Measurements from ENCODE around the gene LAMC3.
A peak's percentile ranks its signal among the peaks of the same experiment; 100 is the strongest.
"Not testable (repeated sequence)": the region's sequence is repeated elsewhere in the genome, so short reads cannot be mapped to it uniquely, and the experiment has no call there.

Gene LAMC3

DNA sequence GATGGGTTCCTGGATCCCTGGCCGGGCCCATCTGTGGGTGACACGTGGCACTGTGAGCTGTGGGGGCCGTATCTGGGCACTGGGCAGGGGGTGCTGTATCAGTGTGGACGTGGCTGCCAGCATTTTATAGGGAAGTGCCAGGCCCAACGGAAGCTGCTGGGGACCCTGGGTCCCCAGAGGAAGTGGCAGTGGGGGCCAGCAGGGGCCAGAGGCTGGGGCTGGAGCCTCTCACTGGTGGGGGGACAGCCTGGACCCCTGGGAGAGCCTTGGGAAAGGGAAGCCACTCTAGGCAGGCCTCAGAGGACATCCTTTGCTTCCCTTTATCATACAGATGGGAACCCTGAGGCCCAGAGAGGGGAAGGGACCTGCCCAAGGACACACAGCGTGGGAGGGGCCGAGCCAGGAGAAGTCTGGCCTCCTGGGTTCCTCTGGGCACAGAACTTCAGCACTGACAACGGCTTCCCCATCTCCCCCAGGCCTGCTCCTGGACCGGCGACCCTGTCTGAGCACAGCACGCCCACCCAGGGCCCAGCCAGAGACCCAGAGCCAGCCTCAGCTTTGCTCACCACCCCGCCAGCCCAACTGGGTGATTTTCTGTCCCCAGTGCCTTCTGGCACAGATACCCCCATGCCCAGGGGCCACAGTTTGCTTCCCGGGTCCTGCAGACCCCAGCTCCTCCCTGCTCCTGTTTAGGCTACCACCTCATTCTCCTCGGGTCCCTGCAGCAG, 15.5 kb upstream of the LAMC3 start:
- Mint-ChIP-seq H3K4me3 (no peak overlapping the region), H3K9me3 (no peaks in the 10 kb centered on the region), H3K27ac (no peak overlapping the region), H3K36me3 (ENCODE audit: low read depth) (no peaks in the 10 kb centered on the region), H3K27me3 (peaks cover 2% of the 10 kb centered on the region), H3K4me1 (no peaks in the 10 kb centered on the region)
- ATAC-seq (no peak), DNase-seq (no peak)

DNA sequence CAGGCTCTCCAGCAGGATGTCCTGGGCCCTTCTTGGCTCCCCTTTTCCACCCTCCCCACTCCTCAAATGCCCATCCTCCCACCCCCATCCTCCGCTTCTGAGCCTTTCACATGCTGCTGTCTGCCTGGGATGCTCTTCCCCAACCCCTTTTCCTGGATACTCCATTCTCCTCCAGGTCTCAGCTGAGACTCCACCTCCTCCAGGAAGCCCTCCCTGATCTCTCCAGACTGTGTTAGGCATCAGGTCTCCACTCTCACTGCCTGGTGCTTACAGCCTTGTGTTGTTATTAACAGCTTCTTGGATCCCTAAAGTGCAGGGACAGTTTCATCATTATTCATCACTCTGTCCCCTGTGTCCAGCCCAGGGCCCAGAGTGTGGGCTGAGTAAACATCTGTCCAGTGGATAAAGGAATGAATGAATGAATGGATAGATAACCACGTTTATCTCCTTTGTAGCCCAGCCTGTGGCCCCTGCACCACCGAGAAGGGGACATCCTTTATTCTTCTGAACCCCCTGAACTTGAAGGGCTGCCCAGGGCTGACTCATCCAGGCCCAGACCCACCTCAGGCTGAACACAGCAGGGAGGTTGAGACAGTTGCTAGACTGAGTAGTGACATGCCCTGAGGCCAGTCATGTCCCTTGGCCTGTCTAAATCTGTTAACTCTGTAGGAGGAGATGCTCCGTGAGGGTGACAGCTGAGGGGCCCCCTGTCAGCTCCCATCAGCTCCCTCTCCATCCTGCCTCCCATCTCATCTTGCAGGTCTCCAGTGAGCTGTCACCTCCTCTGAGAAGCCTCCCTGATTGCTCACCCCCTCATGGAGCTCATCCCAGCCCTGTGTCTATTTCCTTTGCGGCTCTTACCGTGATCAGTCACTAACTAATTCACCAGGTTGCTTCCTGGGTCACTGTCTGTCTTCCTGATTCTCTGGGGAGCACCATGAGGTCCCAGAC, 14.6 kb upstream of the LAMC3 start:
- Mint-ChIP-seq H3K36me3 (ENCODE audit: low read depth) (no peaks in the 10 kb centered on the region), H3K27ac (no peak overlapping the region), H3K27me3 (peaks cover 8% of the 10 kb centered on the region), H3K4me3 (no peak overlapping the region), H3K9me3 (no peaks in the 10 kb centered on the region), H3K4me1 (no peaks in the 10 kb centered on the region)
- no peak for DNase-seq
- no peak for ATAC-seq

DNA sequence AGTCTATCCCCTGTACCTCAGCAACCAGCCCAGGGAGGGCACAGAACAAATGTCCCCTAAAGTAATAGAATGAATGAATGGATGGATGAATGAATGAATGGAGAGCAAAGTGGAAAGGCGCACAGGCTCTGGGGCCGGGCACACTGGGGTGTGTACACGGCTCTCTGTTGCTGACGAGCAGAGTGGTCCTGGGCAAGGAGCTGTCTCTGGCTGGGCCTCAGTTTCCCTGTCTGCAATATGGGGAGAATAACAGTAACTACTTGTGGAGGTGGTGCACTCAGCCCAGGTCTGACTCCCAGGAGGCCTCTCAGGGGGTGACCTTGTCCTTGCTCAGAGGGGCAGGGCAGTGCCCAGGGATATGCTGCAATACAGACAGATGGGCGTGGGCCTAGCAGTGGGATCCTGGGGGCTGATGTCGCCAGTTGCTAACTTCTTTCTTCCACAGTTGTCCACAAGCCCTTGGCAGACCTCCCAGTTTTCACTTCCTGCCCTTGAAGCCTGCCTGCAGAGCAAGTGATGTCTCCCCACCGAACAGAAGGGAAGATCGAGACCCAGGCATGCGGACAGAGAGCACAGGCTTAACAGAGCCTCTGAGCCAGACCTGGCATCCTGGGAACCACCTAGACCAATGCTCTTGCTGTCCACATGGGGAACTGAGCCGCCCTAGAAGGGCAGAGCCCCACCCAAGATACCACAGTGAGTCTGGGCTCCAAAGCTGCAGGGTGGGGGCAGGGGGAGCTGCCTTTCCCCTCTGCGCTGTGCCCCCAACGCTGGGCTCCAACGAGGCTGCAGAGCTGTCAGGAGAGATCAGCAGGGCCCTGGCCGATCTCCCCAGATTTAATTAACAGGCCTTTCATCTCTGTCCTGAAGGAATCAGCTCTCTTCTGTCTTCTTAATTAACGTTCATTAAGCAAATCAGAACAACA, 13.6 kb upstream of the LAMC3 start:
- H3K27me3 Mint-ChIP-seq, result peaks cover 12% of the 10 kb centered on the region
- no peaks in the 10 kb centered on the region for H3K9me3 Mint-ChIP-seq
- no peak for DNase-seq
- H3K4me1 Mint-ChIP-seq, result no peaks in the 10 kb centered on the region
- no peak overlapping the region for H3K27ac Mint-ChIP-seq
- ATAC-seq, result no peak
- no peak overlapping the region for H3K4me3 Mint-ChIP-seq
- no peaks in the 10 kb centered on the region for H3K36me3 Mint-ChIP-seq (ENCODE audit: low read depth)

DNA sequence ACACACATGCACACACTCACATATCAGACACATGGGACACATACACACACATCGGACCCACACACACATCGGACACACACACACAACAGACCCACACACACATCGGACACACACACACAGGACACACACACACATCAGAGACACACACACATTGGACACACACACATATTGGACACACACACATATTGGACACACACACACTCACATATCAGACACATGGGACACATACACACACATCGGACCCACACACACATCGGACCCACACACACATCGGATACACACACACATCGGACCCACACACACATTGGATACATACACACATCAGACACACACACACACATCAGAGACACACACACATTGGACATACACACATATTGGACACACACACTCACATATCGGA, 12.8 kb upstream of the LAMC3 start:
- Mint-ChIP-seq H3K36me3 (ENCODE audit: low read depth) (no peaks in the 10 kb centered on the region), H3K9me3 (no peaks in the 10 kb centered on the region), H3K4me1 (no peaks in the 10 kb centered on the region), H3K4me3 (no peak overlapping the region), H3K27me3 (peaks cover 18% of the 10 kb centered on the region), H3K27ac (no peak overlapping the region)
- ATAC-seq (no peak), DNase-seq (no peak)

DNA sequence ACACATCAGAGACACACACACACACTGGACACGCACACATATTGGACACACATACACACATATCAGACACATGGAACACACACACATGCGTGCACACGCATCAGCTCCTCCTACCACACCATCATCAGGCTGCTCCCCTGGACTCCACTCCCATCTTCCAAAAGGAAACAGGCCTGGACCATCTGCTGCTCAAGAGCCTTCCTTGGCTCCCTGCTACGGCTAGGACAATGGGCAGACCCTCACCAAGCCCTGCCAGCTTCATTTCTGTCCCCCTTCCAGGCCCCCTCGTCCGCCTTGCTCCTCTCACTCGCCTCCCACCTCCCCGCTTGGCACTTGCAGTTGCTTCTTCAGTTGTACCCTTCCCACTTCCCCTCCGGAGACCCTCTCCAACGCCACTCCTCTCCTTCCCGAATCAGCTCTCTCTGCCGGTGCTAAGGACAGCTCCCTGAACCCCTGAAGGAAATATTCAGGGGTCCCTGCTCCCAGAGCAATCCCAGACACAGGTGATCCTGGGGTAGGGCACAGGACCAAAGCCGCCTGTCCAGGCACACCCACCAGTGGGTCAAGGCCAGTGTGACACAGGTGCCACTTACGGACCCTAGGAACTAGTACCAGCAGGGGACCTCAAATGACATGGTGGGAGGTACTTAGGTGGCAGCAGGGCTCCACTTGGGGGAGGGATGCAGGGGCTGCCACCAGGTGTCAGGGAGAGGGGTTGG, 12.1 kb upstream of the LAMC3 start:
- Mint-ChIP-seq H3K4me3 (no peak overlapping the region), H3K27ac (no peak overlapping the region), H3K4me1 (no peaks in the 10 kb centered on the region), H3K36me3 (ENCODE audit: low read depth) (no peaks in the 10 kb centered on the region), H3K27me3 (peaks cover 18% of the 10 kb centered on the region), H3K9me3 (no peaks in the 10 kb centered on the region)
- DNase-seq (no peak), ATAC-seq (no peak)

DNA sequence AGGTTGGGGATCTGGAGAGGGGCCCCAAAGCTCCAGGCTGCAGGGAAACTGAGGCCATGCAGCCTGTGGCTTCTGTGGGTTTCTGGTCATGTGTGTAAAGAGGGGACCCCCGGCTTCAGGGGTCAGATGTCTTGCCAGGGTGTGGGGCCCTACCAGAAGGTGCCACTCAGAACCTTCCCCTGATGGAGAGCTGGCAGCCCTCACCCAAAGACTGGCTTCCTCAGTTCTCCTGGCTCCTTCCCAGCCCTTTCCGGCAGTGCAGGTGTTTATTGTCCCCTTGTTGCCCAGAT, 11.6 kb upstream of the LAMC3 start:
- ATAC-seq (no peak), DNase-seq (no peak)
- Mint-ChIP-seq H3K27ac (no peak overlapping the region), H3K36me3 (ENCODE audit: low read depth) (no peaks in the 10 kb centered on the region), H3K4me3 (no peak overlapping the region), H3K27me3 (peaks cover 18% of the 10 kb centered on the region), H3K4me1 (no peaks in the 10 kb centered on the region), H3K9me3 (no peaks in the 10 kb centered on the region)

DNA sequence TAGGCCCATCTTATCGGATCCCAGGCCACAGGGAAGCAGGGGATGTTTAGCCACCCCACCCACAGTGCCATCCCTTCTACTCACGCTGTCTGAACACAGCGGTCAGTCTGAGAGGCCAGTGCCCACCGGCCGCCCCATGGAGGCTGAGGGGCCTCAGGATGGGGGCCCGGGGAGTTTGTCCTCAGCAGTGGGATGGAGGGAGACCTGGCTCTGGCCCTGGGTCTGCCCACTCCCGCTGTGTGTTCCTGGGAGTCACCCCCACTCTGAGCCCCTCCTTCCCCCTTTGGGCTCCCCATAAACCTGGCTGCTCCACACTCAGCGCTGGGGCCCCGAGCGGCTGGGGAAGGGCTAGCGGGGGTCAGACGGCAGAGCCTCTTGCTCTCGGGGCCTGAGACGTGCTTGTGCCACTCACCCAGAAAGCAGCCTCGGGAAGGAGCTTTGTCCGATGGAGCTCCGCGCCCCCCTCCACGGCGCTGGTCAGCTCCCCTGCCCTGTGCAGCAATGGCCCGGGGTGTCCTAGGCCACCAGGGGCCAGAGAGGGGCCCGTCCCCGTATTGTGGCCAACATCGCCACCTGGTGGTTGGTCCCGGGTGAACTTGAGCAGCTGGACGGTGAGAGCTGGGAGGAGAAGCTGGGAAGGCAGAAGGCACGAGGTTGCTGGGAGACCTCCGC, 10.9 kb upstream of the LAMC3 start:
- Mint-ChIP-seq H3K4me3 (no peak overlapping the region), H3K27me3 (peaks cover 20% of the 10 kb centered on the region), H3K36me3 (ENCODE audit: low read depth) (no peaks in the 10 kb centered on the region), H3K4me1 (no peaks in the 10 kb centered on the region), H3K27ac (no peak overlapping the region), H3K9me3 (no peaks in the 10 kb centered on the region)
- ATAC-seq, result peak; percentile 47
- peak; percentile 67 for DNase-seq

DNA sequence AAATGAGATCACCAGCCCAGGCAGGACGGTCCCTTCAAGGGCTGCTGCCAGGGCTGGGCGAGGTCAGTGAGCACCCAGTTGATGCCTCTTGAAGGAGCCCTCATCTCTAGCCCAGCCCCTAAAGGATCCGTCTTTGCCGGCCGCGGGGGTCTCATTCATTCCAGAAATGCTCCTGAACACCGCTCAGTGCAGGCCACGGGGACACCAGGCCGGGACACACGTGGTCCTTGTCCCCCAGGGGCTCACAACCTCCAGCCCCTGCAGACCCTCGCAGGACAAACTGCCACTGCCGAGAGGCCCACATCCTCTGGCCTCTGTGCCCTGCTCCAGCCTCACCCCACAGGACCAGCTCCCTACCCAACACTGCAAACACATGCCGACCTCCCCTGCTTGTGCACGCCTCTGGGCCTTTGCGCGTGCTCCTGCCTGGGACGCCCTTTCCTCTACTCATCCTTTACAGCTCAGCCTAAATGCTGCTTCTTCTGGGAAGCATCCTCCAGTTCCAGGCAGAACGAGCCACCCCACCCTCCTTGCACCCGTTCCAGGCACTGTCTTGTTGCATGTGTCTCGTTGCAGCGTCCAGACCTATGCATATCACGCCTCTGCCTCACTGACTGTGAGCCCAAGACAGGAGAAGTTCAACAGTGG, 10.3 kb upstream of the LAMC3 start:
- Mint-ChIP-seq H3K9me3 (no peaks in the 10 kb centered on the region), H3K27me3 (peaks cover 20% of the 10 kb centered on the region), H3K36me3 (ENCODE audit: low read depth) (no peaks in the 10 kb centered on the region), H3K4me3 (no peak overlapping the region), H3K27ac (no peak overlapping the region), H3K4me1 (no peaks in the 10 kb centered on the region)
- no peak for DNase-seq
- ATAC-seq, result no peak

DNA sequence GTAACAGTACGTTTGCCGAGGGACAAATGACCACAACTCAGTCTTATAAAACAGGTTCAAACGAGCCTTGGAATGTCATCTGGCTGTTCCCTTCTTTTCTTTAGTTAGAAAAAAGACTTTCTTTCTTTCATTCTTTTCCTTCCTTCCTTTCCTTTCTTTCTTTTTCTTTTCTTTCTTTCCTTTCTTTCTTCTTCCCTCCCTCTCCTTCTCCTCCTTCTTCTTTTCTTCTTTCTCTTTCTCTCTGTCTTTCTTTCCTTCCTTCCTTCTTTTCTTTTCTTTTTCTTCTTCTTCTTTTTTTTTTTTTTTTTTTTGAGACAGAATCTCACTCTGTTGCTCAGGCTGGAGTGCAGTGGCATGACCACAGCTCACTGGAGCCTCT, 9.7 kb upstream of the LAMC3 start:
- Mint-ChIP-seq H3K4me1 (no peaks in the 10 kb centered on the region), H3K4me3 (no peak overlapping the region), H3K27ac (no peak overlapping the region), H3K36me3 (ENCODE audit: low read depth) (no peaks in the 10 kb centered on the region), H3K27me3 (peaks cover 20% of the 10 kb centered on the region), H3K9me3 (no peaks in the 10 kb centered on the region)
- no peak for DNase-seq
- ATAC-seq, result no peak

DNA sequence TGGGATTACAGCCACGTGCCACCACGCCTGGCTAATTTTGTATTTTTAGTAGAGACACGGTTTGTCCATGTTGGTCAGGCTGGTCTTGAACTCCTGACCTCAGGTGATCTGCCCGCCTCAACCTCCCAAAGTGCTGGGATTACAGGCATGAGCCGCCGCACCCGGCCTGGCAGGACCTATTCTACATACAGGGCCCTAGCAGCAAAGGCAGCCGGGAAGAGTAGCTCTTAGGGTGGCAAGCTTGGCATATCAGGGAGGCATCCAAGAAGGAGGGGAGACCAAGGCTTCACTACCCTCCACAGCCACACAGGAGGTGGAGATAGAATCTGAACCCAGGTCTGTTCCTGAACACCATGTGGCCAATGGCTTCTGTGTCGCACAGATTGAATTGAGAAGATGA, 8.4 kb upstream of the LAMC3 start:
- H3K9me3 Mint-ChIP-seq; ATAC-seq; H3K4me1 Mint-ChIP-seq; H3K36me3 Mint-ChIP-seq (ENCODE audit: low read depth); DNase-seq; H3K4me3 Mint-ChIP-seq; H3K27ac Mint-ChIP-seq: not testable (repeated sequence)
- peaks cover 20% of the 10 kb centered on the region for H3K27me3 Mint-ChIP-seq

DNA sequence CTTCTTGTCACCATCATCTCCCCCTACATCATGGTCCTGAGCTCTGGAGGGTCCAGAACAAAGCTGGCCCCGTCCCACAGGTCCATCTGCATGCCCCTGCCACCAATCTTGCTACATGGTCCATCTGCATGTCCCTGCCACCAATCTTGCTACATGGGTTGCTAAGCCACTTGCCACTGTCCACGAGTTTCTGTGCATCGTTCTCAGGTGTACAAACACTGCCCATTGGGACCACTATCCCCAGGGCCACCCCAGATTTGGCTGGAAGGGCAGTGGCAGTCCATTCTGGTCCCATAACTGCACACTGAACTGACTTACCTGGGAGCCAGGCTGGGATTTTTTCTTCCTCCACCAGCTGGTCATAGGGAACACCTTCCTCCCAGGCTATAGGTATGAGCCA, 8.0 kb upstream of the LAMC3 start:
- H3K27ac Mint-ChIP-seq, result no peak overlapping the region
- H3K4me3 Mint-ChIP-seq, result no peak overlapping the region
- H3K4me1 Mint-ChIP-seq, result no peaks in the 10 kb centered on the region
- DNase-seq, result no peak
- ATAC-seq, result no peak
- H3K9me3 Mint-ChIP-seq, result no peaks in the 10 kb centered on the region
- no peaks in the 10 kb centered on the region for H3K36me3 Mint-ChIP-seq (ENCODE audit: low read depth)
- H3K27me3 Mint-ChIP-seq, result peaks cover 22% of the 10 kb centered on the region

DNA sequence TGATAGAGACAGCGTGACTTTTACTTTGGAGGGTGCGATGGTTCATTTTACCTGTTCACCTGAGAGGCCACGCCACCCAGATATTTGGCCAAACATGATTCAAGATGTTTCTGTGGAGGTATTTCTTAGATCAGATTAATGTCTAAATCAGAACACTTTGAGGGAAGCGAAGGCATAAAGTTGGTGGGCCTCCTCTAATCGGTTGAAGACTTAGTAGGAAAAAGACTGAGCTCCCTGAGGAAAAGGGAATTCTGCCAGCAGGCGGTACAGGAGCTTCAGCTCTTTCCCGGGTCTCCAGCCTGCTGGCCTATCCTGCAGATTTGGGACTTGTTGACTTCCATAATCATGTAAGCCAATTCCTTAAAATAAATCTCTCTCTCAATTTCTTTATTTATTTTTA, 7.0 kb upstream of the LAMC3 start:
- H3K36me3 Mint-ChIP-seq (ENCODE audit: low read depth), result no peaks in the 10 kb centered on the region
- H3K4me1 Mint-ChIP-seq, result no peaks in the 10 kb centered on the region
- ATAC-seq (no peak), DNase-seq (no peak)
- H3K9me3 Mint-ChIP-seq, result no peaks in the 10 kb centered on the region
- H3K27me3 Mint-ChIP-seq, result peaks cover 27% of the 10 kb centered on the region
- no peak overlapping the region for H3K4me3 Mint-ChIP-seq
- no peak overlapping the region for H3K27ac Mint-ChIP-seq

DNA sequence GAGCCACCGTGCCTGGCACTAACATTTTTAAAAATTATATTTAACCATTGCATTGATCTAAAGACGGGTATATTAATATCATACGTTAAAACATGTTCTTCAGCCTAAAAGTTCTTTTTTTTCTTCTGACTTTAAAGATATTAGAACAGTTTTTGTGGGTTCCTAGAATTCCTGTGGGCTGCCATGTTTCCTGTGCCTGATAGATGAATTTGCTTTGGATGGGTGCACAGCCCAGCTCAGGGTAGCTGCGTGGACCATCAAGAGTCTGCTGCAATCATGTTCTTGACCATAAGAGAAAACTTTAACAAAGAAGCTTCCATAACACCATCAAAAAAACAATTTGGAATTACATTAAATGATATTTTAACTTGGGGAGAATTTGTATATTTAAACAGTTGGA, 2.4 kb upstream of the LAMC3 start:
- no peaks in the 10 kb centered on the region for H3K4me1 Mint-ChIP-seq
- H3K9me3 Mint-ChIP-seq, result no peaks in the 10 kb centered on the region
- DNase-seq, result no peak
- no peak overlapping the region for H3K27ac Mint-ChIP-seq
- H3K27me3 Mint-ChIP-seq, result peaks cover 37% of the 10 kb centered on the region
- H3K36me3 Mint-ChIP-seq (ENCODE audit: low read depth), result no peaks in the 10 kb centered on the region
- no peak overlapping the region for H3K4me3 Mint-ChIP-seq
- no peak for ATAC-seq
